SH-SY5Y (cell line): ENCODE data around the gene FOXP1.

Source experiments
- GATA2 ChIP-seq: IDR thresholded peaks from 2 replicates; pipeline ENCODE4 v1.6.1; 2011; ENCODE audit warnings: mild to moderate bottlenecking, low read depth, low read length
- GATA3 ChIP-seq: IDR thresholded peaks from 2 replicates; pipeline ENCODE4 v1.6.1; 2011; ENCODE audit warnings: low read depth, mild to moderate bottlenecking, low read length, moderate library complexity

- no peak for TF ChIP-seq GATA2
- no peak for TF ChIP-seq GATA3
These were observed 435.0 kb downstream of the FOXP1 start for GRCh38 chr3:71148455-71149060.
